NCI-H2227 treated with DMSO at 0.1 percent for 48 hours (cell line): ENCODE results near the gene RBM6.
"Not testable (repeated sequence)": the region's sequence is repeated elsewhere in the genome, so short reads cannot be mapped to it uniquely, and the experiment has no call there.

ENCODE experiments used
- DNase-seq: peaks from one replicate; lab custom pipeline; 2025; lab: John Stamatoyannopoulos, UW

The RBM6 gene

DNA sequence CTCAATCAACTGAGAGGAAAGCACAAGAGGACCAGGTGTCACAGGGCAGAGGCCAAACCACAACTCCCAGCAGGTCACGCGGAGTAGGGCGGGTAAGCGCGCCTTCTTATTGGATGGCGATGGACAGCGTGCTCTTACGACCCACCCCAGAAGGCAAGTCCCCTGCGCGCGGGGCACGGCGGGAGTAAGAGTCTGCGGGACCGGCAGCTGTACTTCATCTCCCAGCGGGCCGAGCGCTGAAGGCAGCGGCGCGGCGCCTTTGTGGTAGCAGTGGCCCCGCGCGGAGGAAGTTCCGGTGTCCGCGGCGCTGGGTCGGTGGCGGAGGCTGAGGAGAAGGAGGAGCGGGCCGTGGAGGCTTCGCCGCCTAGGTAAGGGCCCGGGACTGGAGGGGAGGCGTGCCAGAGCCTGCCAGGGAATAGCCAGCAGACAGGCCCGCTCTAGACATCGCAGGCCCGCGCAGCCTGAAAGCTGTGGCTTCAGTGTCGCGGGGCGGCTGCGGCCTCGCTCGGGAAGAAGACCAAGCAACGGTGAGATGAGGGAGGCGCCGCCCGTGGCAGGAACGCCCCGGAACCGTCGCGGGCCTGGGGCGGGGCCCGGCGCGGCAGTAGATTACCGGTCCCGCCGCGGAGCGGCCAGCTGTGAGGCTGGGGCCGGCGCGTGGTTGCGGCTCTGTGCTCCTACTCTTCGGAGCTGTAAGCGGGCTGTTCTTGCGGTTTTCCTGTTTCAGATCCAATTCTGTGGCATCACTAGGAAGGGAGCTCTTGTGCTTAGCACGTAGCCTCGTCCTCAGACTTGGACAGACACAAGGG lies at the start of gene RBM6:
RBM6 (plus strand) TSS at position 293 of the 809 bp plus-strand sequence. CDS start 22,492 bp downstream, outside the sequence.
- DNase-seq, result peak; percentile 93

- no peak for DNase-seq
Measured at GRCh38 chr3:49895791-49896190, 44.2 kb upstream of the RBM6 start.

- no peak for DNase-seq
Measured at GRCh38 chr3:49896345-49896744, 43.6 kb upstream of the RBM6 start.

- no peak for DNase-seq
Measured at GRCh38 chr3:49898991-49899390, 41.0 kb upstream of the RBM6 start.

- no peak for DNase-seq
Measured at GRCh38 chr3:49899815-49900214, 40.1 kb upstream of the RBM6 start.

GRCh38 chr3:49900491-49901153 lies 39.3 kb upstream of the RBM6 start:
- no peak for DNase-seq

DNA sequence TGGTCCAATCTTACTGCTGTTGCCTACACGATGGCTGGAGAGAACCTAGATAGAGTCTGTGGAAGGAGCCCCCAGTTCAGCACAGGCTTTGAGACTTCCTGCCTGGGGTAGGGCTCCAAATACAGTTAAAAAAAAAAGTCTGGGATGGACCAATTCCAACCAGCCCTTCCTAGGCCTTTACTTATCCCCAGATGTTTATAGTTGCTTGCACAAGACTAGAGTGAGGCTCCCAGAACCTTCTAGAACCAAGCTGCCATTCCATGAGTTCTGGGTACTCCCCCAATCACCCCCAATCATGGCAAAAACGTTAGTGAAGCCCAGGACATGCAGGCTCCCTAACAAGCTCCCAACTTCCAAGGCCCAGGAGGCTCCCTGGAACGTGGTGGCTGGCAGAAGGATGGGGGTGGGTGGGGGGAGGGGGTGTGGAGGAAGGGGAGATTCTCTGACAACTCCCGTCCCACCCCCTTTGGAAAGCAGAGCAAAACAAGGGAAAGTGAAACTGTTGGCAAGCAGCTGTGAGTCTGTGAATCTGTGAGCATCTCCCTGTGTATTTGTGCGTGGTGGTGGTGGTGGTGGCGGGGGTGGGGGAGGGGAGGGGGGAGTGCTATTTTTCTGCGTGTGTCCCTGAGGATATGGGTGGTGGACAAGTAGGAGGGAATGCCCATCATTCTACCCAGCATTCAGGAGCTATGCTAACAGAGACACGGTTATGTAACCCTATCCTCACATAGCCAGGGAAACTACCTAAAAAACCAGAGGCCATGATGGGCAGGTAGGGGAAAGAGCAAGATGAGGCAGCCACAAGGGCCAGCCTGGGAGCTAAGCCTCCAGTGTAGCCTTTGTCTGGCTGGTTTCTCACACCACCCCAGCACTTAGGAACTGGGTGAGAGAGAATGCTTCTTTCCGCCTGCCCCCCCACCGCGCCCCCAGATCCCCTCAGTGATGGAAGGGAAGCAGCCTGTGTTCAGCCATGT lies 38.3 kb upstream of the RBM6 start:
- no peak for DNase-seq

GRCh38 chr3:49902511-49903345 lies 37.2 kb upstream of the RBM6 start:
- no peak for DNase-seq

DNA sequence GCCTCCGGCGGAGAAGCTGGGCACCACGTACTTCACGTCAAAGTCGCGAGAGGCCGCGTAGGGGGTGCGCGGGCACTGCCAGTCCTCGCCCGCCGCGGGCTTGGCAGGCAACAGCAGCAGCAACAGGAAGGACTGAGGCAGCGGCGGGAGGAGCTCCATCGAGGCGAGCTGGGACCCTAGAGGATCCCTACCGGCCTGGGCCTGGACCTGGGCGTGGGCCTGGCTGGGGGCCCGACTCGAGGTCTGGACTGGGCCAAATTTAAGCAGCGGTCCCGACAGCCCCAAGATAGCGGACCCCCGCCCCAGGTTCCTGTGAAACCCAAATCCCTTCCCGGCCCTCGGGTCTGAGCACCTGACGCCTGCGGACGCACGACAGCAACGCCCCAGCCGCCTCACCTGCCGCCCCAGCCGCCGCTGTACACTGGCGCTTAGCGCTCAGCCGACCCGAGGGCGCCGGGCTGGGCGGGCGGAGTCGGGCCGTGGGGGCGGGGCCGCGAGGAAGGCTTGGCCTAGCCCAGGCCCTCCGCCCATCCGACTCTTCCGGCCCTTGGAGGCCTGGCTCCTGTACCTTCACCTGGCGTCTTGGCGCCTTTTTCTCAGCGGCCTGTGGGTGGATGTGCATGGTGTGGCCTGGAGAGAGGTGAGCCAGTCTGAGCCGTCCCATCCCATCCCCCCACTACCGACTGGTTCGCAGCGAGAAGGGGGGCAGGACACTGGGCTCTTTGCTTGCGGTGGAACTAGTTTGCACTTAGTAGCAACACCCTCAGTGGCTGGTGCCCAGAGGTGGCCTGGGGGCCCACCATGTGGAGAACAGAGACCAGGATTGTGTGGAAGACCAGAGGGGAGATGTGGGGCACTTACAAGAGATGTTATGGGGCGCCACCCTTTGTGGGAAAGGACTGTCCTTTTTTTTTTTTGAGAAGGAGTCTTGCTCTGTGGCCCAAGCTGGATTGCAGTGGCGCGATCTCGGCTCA lies 36.2 kb upstream of the RBM6 start, which contains the start of gene MST1R:
MST1R (minus strand) TSS at position 423 of the 974 bp plus-strand sequence; CDS start at position 159, 264 bp downstream.
- DNase-seq, result no peak

DNA sequence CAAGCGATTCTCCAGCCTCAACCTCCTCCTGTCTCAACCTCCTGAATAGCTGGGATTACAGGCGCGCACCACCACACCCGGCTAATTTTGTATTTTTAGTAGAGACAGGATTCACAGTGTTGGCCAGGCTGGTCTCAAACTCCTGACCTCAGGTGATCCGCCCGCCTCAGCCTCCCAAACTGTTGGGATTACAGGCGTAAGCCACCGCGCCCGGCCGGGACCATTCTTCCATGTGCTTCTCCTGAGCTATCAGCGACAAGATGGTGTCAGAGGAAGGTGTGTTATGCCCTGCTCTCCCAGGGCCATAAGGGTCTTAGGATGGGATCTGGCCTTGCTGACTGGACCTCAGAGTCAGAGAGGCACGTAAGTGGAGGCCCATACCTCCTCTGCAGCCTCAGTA lies 35.5 kb upstream of the RBM6 start:
- DNase-seq, result not testable (repeated sequence)

- DNase-seq, result no peak
Measured at GRCh38 chr3:49906073-49906743, 33.7 kb upstream of the RBM6 start.

DNA sequence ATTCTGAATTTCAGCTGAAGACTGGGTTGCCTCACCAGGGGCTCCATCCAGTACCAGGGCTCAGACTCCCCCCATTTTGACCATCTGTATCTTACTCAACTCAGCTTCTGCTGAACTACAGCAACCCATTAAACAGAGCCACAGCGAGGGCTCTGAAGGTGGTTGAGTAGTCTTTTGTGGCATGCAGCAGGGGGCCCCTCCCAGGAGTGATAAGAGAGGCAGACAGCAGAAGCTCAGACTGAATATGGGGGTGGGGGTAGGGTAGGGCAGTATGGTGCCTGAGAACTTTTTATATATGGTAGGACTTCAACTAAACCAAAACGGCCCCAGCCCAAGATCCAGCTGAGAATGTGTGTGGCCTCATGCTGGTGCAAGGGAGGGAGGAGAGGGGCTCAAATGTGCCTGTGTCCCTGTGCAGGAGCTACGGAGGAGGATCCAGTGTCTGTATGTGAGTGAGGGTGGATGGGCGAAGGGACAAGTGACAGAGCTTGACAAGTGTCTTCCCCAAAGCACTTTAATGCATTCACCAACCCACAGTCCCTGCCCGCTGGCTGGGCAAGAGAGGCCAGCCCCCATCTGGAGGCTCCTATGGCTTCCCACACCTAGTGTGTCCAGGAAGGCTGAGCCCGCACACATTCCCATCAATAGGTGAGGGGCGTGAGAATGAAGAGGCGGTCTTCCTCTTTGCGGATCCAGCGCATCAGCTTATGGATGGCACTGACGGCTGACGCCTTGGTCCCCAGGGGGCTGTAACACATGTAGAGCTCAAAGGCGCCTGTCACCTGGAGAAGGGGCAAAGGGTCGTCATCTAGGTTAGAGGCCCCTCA lies 31.4 kb upstream of the RBM6 start:
- no peak for DNase-seq

- no peak for DNase-seq
Measured at GRCh38 chr3:49910409-49911123, 29.4 kb upstream of the RBM6 start.

- DNase-seq, result no peak
Measured at GRCh38 chr3:49911124-49911420, 28.9 kb upstream of the RBM6 start.

GRCh38 chr3:49911611-49912010 lies 28.3 kb upstream of the RBM6 start:
- no peak for DNase-seq

DNA sequence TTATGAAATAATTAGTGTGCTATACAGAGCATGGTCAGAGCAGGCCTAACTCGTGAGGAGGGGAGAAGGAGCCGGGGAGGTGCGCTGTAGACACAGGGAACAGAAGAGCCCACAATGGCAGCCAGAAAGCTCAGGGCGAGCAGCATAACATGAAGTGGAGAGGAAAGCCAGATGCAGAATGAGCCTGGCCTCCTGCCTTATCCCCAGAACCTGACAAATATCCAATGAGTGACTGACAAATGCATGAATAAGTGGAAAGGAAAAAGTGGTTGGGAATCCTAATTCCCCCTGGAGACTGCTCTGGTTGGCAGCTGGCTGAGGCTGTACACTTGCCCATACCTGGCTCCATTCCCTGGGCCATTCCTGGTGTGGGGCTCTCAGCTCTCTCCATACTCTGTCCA lies 27.1 kb upstream of the RBM6 start:
- DNase-seq, result peak; percentile 88

DNA sequence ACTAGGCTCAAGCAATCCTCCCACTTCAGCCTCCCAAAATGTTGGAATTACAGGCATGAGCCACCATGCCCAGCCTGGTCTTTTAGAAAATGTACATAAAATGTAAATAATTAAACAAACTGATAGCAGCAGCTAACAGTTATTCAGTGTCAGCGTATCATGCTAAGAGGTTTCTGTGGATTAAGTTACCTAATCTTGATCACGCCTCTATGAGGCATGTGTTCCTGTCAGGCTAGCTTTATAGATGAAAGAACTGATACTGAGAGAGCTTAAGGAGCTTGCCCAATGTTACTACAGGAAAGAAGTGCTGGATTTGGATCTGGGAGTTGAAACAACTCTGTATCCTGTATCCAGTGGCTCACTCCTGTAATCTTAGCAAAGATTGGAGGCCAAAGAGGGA lies 25.0 kb upstream of the RBM6 start:
- DNase-seq, result no peak

DNA sequence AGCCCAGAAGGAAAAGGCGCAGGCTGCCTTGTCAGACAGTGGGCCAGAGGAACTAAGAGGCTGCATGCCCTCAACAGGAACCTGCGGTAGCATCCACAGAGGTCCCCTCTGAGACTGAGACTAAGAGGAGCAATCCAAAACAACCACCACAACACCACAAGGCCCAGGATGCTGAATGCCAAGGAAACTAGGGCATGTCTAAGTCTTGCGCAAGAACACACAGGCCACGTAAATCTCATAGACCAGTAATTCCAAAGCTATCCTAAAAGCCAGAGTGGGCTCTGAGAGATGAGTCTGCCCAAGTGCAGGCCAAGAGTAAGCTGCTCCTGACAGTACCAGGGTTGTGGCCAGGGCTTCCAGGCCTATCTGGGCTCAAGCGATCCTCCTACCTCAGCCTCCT lies 23.3 kb upstream of the RBM6 start:
- no peak for DNase-seq
